Hepatocyte (in vitro differentiated cells): ENCODE measurements around the gene SLCO2B1. TPM values are rescaled to one million over a fixed set of nuclear protein-coding genes. Genes with fewer than 3 reads are reported as not detected.

ENCODE experiments used
- DNase-seq: peaks from one replicate; pipeline ENCODE4 v3.0.0-alpha.2; 2016; ENCODE audit warnings: low spot score
- H2AFZ ChIP-seq: fragments of 200-600 bp; sonication (generic); 2 replicates; pipeline ENCODE4 v1.6.0; 2016; ENCODE audit warnings: antibody characterized with exemption, mild to moderate bottlenecking
- H3K27ac ChIP-seq: fragments of 200-600 bp; sonication (generic); 2 replicates; pipeline ENCODE4 v1.5.1; 2016; ENCODE audit warnings: mild to moderate bottlenecking
- H3K27me3 ChIP-seq: fragments of 200-600 bp; sonication (generic); 2 replicates; pipeline ENCODE4 v1.6.1; 2016
- H3K36me3 ChIP-seq: fragments of 200-600 bp; sonication (generic); replicated peaks from 2 replicates; pipeline ENCODE4 v1.5.1; 2016; ENCODE audit warnings: low read depth; ENCODE audit not compliant: insufficient read depth
- H3K4me1 ChIP-seq: fragments of 200-600 bp; sonication (generic); 2 replicates; pipeline ENCODE4 v1.5.1; 2016; ENCODE audit warnings: mild to moderate bottlenecking, moderate library complexity; ENCODE audit not compliant: insufficient read depth
- H3K4me2 ChIP-seq: fragments of 200-600 bp; sonication (generic); 2 replicates; pipeline ENCODE4 v1.6.0; 2016
- H3K4me3 ChIP-seq: fragments of 200-600 bp; sonication (generic); 2 replicates; pipeline ENCODE4 v1.5.1; 2016; ENCODE audit warnings: mild to moderate bottlenecking
- H3K79me2 ChIP-seq: fragments of 200-600 bp; sonication (generic); 2 replicates; pipeline ENCODE4 v1.6.0; 2017; ENCODE audit warnings: mild to moderate bottlenecking
- H3K9me2 ChIP-seq: fragments of 200-600 bp; sonication (generic); replicated peaks from 2 replicates; pipeline ENCODE4 v1.6.0; 2017; ENCODE audit warnings: mild to moderate bottlenecking; ENCODE audit not compliant: insufficient read depth
- H3K9me3 ChIP-seq: fragments of 200-600 bp; sonication (generic); 2 replicates; pipeline ENCODE4 v1.5.1; 2016; ENCODE audit warnings: low read depth, mild to moderate bottlenecking
- H4K20me1 ChIP-seq: fragments of 200-600 bp; sonication (generic); 2 replicates; pipeline ENCODE4 v1.6.0; 2016; ENCODE audit warnings: mild to moderate bottlenecking; ENCODE audit not compliant: insufficient read depth, poor library complexity, severe bottlenecking
- EZH2 ChIP-seq: fragments of 200-600 bp; sonication (generic); IDR thresholded peaks from 2 replicates; pipeline ENCODE4 v1.6.1; 2016; ENCODE audit warnings: antibody characterized with exemption, mild to moderate bottlenecking, borderline replicate concordance
- EZH2phosphoT487 ChIP-seq: fragments of 200-600 bp; sonication (generic); IDR thresholded peaks from one replicate; pipeline ENCODE4 v1.6.1; 2018; ENCODE audit warnings: antibody characterized with exemption, mild to moderate bottlenecking, low read depth, moderate library complexity; ENCODE audit not compliant: unreplicated experiment, severe bottlenecking
- WGBS: methylation state at CpG from one replicate; pipeline ENCODE4 v1.1.6; 2016; ENCODE audit warnings: low lambda C conversion rate; ENCODE audit errors: missing lambda C conversion rate; 5-methylcytosine and 5-hydroxymethylcytosine counted together
- polyA plus RNA-seq: library from polyadenylated mRNA; unstranded; fragments of >200 nt; fragmentation: Nextera tagmentation; extraction: Ambion mirVana; gene quantifications from 2 replicates; pipeline ENCODE4 v1.2.1, GENCODE V29; 2016
- total RNA-seq: library from RNA; depleted of rRNA; stranded (reverse); fragments of >200 nt; gene quantifications from 2 replicates; pipeline ENCODE4 v1.2.3, GENCODE V29; 2014
- TF ChIP-seq, protein P1 (sequence below): fragments of 200-600 bp; sonication (generic); IDR thresholded peaks from 2 replicates; pipeline ENCODE4 v1.5.1; 2016; ENCODE audit warnings: antibody characterized with exemption, mild to moderate bottlenecking; ENCODE audit not compliant: poor library complexity

SLCO2B1 gene
- total and polyA plus RNA-seq, 2 experiments from 2014 or later, result 51.6 to 79.2 TPM

DNA sequence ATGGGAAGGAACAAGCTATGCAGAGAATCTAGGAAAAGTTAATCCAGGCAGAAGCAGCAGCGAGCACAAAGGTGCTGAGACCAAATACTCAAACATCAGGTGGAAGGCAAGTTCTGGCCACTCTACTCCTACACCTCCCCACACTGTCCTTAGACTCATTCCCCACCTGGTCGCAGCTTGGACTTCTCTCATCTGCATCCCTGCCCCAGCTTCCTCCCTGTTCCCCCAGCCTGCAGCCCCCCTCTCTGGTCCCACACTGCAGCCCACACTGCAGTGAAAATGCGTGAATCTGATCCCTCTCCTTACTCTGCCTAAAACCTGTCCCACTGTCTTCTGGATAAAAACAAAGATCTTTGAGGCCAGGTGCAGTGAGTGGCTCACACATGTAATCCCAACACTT, 98.8 kb downstream of the SLCO2B1 start:
- H3K9me2 ChIP-seq, result no peaks in the 10 kb centered on the region
- peaks cover 6% of the 10 kb centered on the region for H3K27me3 ChIP-seq
- no peak overlapping the region for H3K4me2 ChIP-seq
- no peak overlapping the region for H3K27ac ChIP-seq
- H3K36me3 ChIP-seq, result no peaks in the 10 kb centered on the region
- H3K9me3 ChIP-seq, result no peaks in the 10 kb centered on the region
- H2AFZ ChIP-seq, result no peak overlapping the region
- no peak overlapping the region for H3K4me3 ChIP-seq
- TF ChIP-seq EZH2 (no peak), EZH2phosphoT487 (no peak)
- TF ChIP-seq, protein P1, sequence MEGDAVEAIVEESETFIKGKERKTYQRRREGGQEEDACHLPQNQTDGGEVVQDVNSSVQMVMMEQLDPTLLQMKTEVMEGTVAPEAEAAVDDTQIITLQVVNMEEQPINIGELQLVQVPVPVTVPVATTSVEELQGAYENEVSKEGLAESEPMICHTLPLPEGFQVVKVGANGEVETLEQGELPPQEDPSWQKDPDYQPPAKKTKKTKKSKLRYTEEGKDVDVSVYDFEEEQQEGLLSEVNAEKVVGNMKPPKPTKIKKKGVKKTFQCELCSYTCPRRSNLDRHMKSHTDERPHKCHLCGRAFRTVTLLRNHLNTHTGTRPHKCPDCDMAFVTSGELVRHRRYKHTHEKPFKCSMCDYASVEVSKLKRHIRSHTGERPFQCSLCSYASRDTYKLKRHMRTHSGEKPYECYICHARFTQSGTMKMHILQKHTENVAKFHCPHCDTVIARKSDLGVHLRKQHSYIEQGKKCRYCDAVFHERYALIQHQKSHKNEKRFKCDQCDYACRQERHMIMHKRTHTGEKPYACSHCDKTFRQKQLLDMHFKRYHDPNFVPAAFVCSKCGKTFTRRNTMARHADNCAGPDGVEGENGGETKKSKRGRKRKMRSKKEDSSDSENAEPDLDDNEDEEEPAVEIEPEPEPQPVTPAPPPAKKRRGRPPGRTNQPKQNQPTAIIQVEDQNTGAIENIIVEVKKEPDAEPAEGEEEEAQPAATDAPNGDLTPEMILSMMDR, result no peak
- no peaks in the 10 kb centered on the region for H3K4me1 ChIP-seq
- no peak for DNase-seq
- 57% methylated on average over 3 of the region's 3 CpGs for WGBS
- H4K20me1 ChIP-seq, result no peaks in the 10 kb centered on the region
- no peaks in the 10 kb centered on the region for H3K79me2 ChIP-seq

DNA sequence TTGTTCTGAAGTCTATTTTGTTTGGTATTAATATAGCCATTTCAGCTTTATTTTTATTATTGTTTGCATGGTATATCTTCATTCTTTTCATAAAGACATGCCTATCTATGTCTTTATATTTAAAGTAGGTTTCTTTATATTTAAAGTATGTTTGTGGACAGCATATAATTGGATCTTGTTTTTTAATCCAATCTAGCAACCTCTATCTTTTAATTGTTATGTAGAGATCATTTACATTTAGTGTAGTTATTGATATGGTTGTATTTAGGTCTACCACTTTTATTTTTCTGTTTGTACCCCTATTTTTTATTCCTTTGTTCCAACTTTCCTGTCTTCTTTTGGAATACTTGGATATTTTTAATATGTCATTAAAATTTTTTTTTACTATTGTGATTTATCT, 103.4 kb downstream of the SLCO2B1 start:
- Histone ChIP-seq H3K4me2 (no peak overlapping the region), H2AFZ (no peak overlapping the region), H3K4me3 (no peak overlapping the region), H3K9me3 (no peaks in the 10 kb centered on the region), H3K27ac (no peak overlapping the region), H3K79me2 (no peaks in the 10 kb centered on the region), H3K27me3 (peaks cover 4% of the 10 kb centered on the region), H3K36me3 (no peaks in the 10 kb centered on the region), H3K4me1 (no peaks in the 10 kb centered on the region), H3K9me2 (no peaks in the 10 kb centered on the region), H4K20me1 (no peaks in the 10 kb centered on the region)
- DNase-seq, result no peak
- TF ChIP-seq EZH2, result no peak

Other genes starting within 250 kb of the SLCO2B1 start
- gene XRRA1, start 202.0 kb upstream of the SLCO2B1 start, total RNA-seq, result 5.7 and 7.3 TPM in 2 replicates
- 4.9 and 13.0 TPM in 2 replicates for gene XRRA1, start 202.0 kb upstream of the SLCO2B1 start, polyA plus RNA-seq
- gene SPCS2, start 201.8 kb upstream of the SLCO2B1 start, total RNA-seq, result 51.0 and 73.7 TPM in 2 replicates
- 428 and 451 TPM in 2 replicates for gene SPCS2, start 201.8 kb upstream of the SLCO2B1 start, polyA plus RNA-seq
- gene NEU3, start 162.2 kb upstream of the SLCO2B1 start, total RNA-seq, result 11.7 and 12.4 TPM in 2 replicates
- gene NEU3, start 162.2 kb upstream of the SLCO2B1 start, polyA plus RNA-seq, result 4.3 and 5.1 TPM in 2 replicates
- 0.07 TPM in 1 of 2 replicates, not detected in the other for gene OR2AT4, start 54.2 kb upstream of the SLCO2B1 start, total RNA-seq
- not detected in 2 replicates for gene OR2AT4, start 54.2 kb upstream of the SLCO2B1 start, polyA plus RNA-seq
- gene TPBGL, start 89.7 kb downstream of the SLCO2B1 start, total RNA-seq, result 0.16 TPM in 1 of 2 replicates, not detected in the other
- 0.12 and 0.64 TPM in 2 replicates for gene TPBGL, start 89.7 kb downstream of the SLCO2B1 start, polyA plus RNA-seq
- gene ARRB1, start 200.6 kb downstream of the SLCO2B1 start, total RNA-seq, result 83.2 and 91.3 TPM in 2 replicates
- 15.2 and 16.2 TPM in 2 replicates for gene ARRB1, start 200.6 kb downstream of the SLCO2B1 start, polyA plus RNA-seq
- gene RPS3, start 248.4 kb downstream of the SLCO2B1 start, total RNA-seq, result 1,201 and 1,418 TPM in 2 replicates
- 1,042 and 1,094 TPM in 2 replicates for gene RPS3, start 248.4 kb downstream of the SLCO2B1 start, polyA plus RNA-seq